Measurements from ENCODE around the gene STK32B. TPM values are rescaled to one million over a fixed set of nuclear protein-coding genes. Genes with fewer than 3 reads are reported as not detected.

The STK32B gene
- total RNA-seq, 4 donors from 2014 or later = 3.0 to 33.8 (median 4.3) TPM

- TF ChIP-seq POLR2A (IDR thresholded peaks at IDR 0.05) (no peak), CTCF (IDR thresholded peaks at IDR 0.05) (no peak)
- Histone ChIP-seq H3K36me3 (no peaks in the 10 kb centered on the region), H3K27ac (no peak overlapping the region), H3K4me3 (no peak overlapping the region), H3K27me3 (no peaks in the 10 kb centered on the region), H3K9me3 (peaks cover 0 to 3% of the 10 kb centered on the region in 2 donors), H3K4me1 (no peaks in the 10 kb centered on the region)
- DNase-seq = no peak
- intact Hi-C loops (cut with DNase I; ENCODE audit: low total_unique reads) = no loop called here
Observed at GRCh38 chr4:5079581-5079980, 28.3 kb downstream of the STK32B start.

GRCh38 chr4:5081441-5081999 is 30.2 kb downstream of the STK32B start:
- Histone ChIP-seq H3K9me3 (peaks cover 0 to 3% of the 10 kb centered on the region in 2 donors), H3K27ac (no peak overlapping the region), H3K4me3 (no peak overlapping the region), H3K4me1 (no peaks in the 10 kb centered on the region), H3K27me3 (no peaks in the 10 kb centered on the region), H3K36me3 (no peaks in the 10 kb centered on the region)
- no peak for DNase-seq
- TF ChIP-seq POLR2A (IDR thresholded peaks at IDR 0.05) (no peak), CTCF (IDR thresholded peaks at IDR 0.05) (no peak)
- intact Hi-C loops (cut with DNase I; ENCODE audit: low total_unique reads) = no loop called here

GRCh38 chr4:5082376-5082775 is 31.1 kb downstream of the STK32B start:
- intact Hi-C loops (cut with DNase I; ENCODE audit: low total_unique reads) = no loop called here
- no peak overlapping the region for H3K4me3 ChIP-seq

GRCh38 chr4:5084911-5085475 is 33.7 kb downstream of the STK32B start:
- Histone ChIP-seq H3K9me3 (peaks cover 0 to 3% of the 10 kb centered on the region in 2 donors), H3K4me1 (no peaks in the 10 kb centered on the region), H3K27ac (no peak overlapping the region), H3K36me3 (no peaks in the 10 kb centered on the region), H3K27me3 (no peaks in the 10 kb centered on the region), H3K4me3 (no peak overlapping the region)
- no peak for DNase-seq
- TF ChIP-seq CTCF (IDR thresholded peaks at IDR 0.05) (no peak), POLR2A (IDR thresholded peaks at IDR 0.05) (no peak)
- intact Hi-C loops (cut with DNase I; ENCODE audit: low total_unique reads) = no loop called here

More at GRCh38 chr4:5082376-5082775, 31.1 kb downstream of the STK32B start:
- no peaks in the 10 kb centered on the region for H3K4me1 ChIP-seq
- no peaks in the 10 kb centered on the region for H3K36me3 ChIP-seq
- no peak overlapping the region for H3K27ac ChIP-seq
- H3K9me3 ChIP-seq = peaks cover 0 to 3% of the 10 kb centered on the region in 2 donors
- no peaks in the 10 kb centered on the region for H3K27me3 ChIP-seq
- DNase-seq = no peak
- no peak for TF ChIP-seq CTCF (IDR thresholded peaks at IDR 0.05)
- no peak for TF ChIP-seq POLR2A (IDR thresholded peaks at IDR 0.05)

GRCh38 chr4:5086535-5086934 is 35.3 kb downstream of the STK32B start:
- H3K27me3 ChIP-seq = no peaks in the 10 kb centered on the region
- H3K36me3 ChIP-seq = no peaks in the 10 kb centered on the region
- H3K9me3 ChIP-seq = peaks cover 0 to 3% of the 10 kb centered on the region in 2 donors
- no peak for TF ChIP-seq POLR2A (IDR thresholded peaks at IDR 0.05)
- no peak for TF ChIP-seq CTCF (IDR thresholded peaks at IDR 0.05)
- DNase-seq = no peak
- intact Hi-C loops (cut with DNase I; ENCODE audit: low total_unique reads) = no loop called here
- no peak overlapping the region for H3K4me3 ChIP-seq
- no peak overlapping the region for H3K27ac ChIP-seq
- H3K4me1 ChIP-seq = no peaks in the 10 kb centered on the region
